GM21390 (cell line): ENCODE measurements around the gene NCBP1.

Experiments
- ATAC-seq: cut with Tn5 transposase; IDR thresholded peaks from one replicate; pipeline ENCODE4 v1.9.1; 2021; ENCODE audit not compliant: unreplicated experiment

Gene NCBP1

GRCh38 chr9:97710356-97711222 is 77.0 kb downstream of the NCBP1 start:
- ATAC-seq, result no peak

- no peak for ATAC-seq
Observed at GRCh38 chr9:97711223-97711626, 77.6 kb downstream of the NCBP1 start.

- ATAC-seq, result no peak
Observed at GRCh38 chr9:97714435-97714834, 80.8 kb downstream of the NCBP1 start.

GRCh38 chr9:97717866-97718265 is 84.2 kb downstream of the NCBP1 start:
- no peak for ATAC-seq

GRCh38 chr9:97721396-97721795 is 87.8 kb downstream of the NCBP1 start:
- ATAC-seq, result no peak

- ATAC-seq, result no peak
Observed at GRCh38 chr9:97722331-97722730, 88.7 kb downstream of the NCBP1 start.
